WTC11 (cell line): ENCODE results near the gene TAF1B. TPM values are rescaled to one million over a fixed set of nuclear protein-coding genes. Genes with fewer than 3 reads are reported as not detected.
A peak's percentile ranks its signal among the peaks of the same experiment; 100 is the strongest.

Experiments
- ATAC-seq: fragments of 200-7000 bp; cut with Tn5 transposase; 2 replicates; pipeline ENCODE4 v1.10.0; 2021; ENCODE audit warnings: mild to moderate bottlenecking, moderate library complexity
- CTCF ChIA-PET: fragments of 300-600 bp; sonication (Branson Sonifier 250); formaldehyde crosslinking; loops from one replicate; lab custom pipeline; 2021; ENCODE audit warnings: antibody characterized with exemption; lab: Charles Lee
- POLR2A ChIA-PET: fragments of 350-600 bp; sonication (Branson Sonifier 250); formaldehyde crosslinking; loops from one replicate; lab custom pipeline; 2021; ENCODE audit warnings: antibody characterized with exemption; lab: Charles Lee
- DNase-seq: peaks from one replicate; pipeline ENCODE4 v3.0.0; 2021; ENCODE audit warnings: low spot score
- H3K27ac Mint-ChIP-seq: 2 replicates; pipeline ENCODE4 v1.8.0; 2021; ENCODE audit warnings: mixed read lengths
- H3K27me3 Mint-ChIP-seq: 2 replicates; pipeline ENCODE4 v1.8.0; 2021; ENCODE audit warnings: low read depth, mild to moderate bottlenecking, moderate library complexity, mixed read lengths
- H3K36me3 Mint-ChIP-seq: 2 replicates; pipeline ENCODE4 v1.8.0; 2021; ENCODE audit warnings: mixed read lengths
- H3K4me1 Mint-ChIP-seq: 2 replicates; pipeline ENCODE4 v1.8.0; 2022; ENCODE audit warnings: mixed read lengths
- H3K4me3 Mint-ChIP-seq: 2 replicates; pipeline ENCODE4 v1.8.0; 2021; ENCODE audit warnings: mild to moderate bottlenecking, moderate library complexity, mixed read lengths
- H3K9me3 Mint-ChIP-seq: 2 replicates; pipeline ENCODE4 v1.8.0; 2021; ENCODE audit warnings: mixed read lengths
- CBFB ChIP-seq: sonication (generic); formaldehyde crosslinking; IDR thresholded peaks from 2 replicates; pipeline ENCODE4 v1.8.1; 2022; ENCODE audit warnings: mild to moderate bottlenecking, low read depth, missing genetic modification reagents
- NR3C1 ChIP-seq: sonication (generic); formaldehyde crosslinking; conservative IDR thresholded peaks from 2 replicates; pipeline ENCODE4 v1.8.1; 2023; ENCODE audit warnings: low read depth, mild to moderate bottlenecking, missing genetic modification reagents
- SMAD3 ChIP-seq: sonication (generic); formaldehyde crosslinking; IDR thresholded peaks from 2 replicates; pipeline ENCODE4 v1.8.0; 2022; ENCODE audit warnings: missing genetic modification reagents, mild to moderate bottlenecking, borderline replicate concordance
- TEAD4 ChIP-seq: sonication (generic); formaldehyde crosslinking; IDR thresholded peaks from 2 replicates; pipeline ENCODE4 v1.8.0; 2022; ENCODE audit warnings: mild to moderate bottlenecking, missing genetic modification reagents
- TP53 ChIP-seq: sonication (generic); formaldehyde crosslinking; IDR thresholded peaks from 2 replicates; pipeline ENCODE4 v1.8.1; 2023; ENCODE audit warnings: mild to moderate bottlenecking, missing genetic modification reagents
- ZNF396 ChIP-seq: fragments of 250-450 bp; sonication (Bioruptor Pico); IDR thresholded peaks from 2 replicates; pipeline ENCODE4 v1.8.0; 2021; ENCODE audit warnings: mild to moderate bottlenecking, moderate library complexity, borderline replicate concordance
- ZNF423 ChIP-seq: fragments of 250-450 bp; sonication (Bioruptor Pico); IDR thresholded peaks from 2 replicates; pipeline ENCODE4 v2.1.2; 2022; ENCODE audit warnings: mild to moderate bottlenecking, moderate library complexity
- total RNA-seq: library from RNA; stranded (reverse); gene quantifications from 3 replicates; pipeline ENCODE4 v1.2.3, GENCODE V29; 2021
- TF ChIP-seq, protein P1 (sequence below): sonication (generic); formaldehyde crosslinking; IDR thresholded peaks from 2 replicates; pipeline ENCODE4 v1.8.1; 2022; ENCODE audit warnings: mild to moderate bottlenecking, moderate library complexity, missing genetic modification reagents
- TF ChIP-seq, protein P2 (sequence below): fragments of 250-450 bp; sonication (Bioruptor Pico); IDR thresholded peaks from 2 replicates; pipeline ENCODE4 v2.1.2; 2022; ENCODE audit warnings: mild to moderate bottlenecking, moderate library complexity
- TF ChIP-seq, protein P3 (sequence below): sonication (generic); formaldehyde crosslinking; IDR thresholded peaks from 2 replicates; pipeline ENCODE4 v1.8.1; 2022; ENCODE audit warnings: missing genetic modification reagents, borderline replicate concordance
- TF ChIP-seq, protein P4 (sequence below): sonication (generic); formaldehyde crosslinking; IDR thresholded peaks from 2 replicates; pipeline ENCODE4 v1.8.1; 2023; ENCODE audit warnings: mild to moderate bottlenecking, missing genetic modification reagents, borderline replicate concordance

The TAF1B gene
- total RNA-seq, 1 experiment from 2014 or later = 28.8 TPM

DNA sequence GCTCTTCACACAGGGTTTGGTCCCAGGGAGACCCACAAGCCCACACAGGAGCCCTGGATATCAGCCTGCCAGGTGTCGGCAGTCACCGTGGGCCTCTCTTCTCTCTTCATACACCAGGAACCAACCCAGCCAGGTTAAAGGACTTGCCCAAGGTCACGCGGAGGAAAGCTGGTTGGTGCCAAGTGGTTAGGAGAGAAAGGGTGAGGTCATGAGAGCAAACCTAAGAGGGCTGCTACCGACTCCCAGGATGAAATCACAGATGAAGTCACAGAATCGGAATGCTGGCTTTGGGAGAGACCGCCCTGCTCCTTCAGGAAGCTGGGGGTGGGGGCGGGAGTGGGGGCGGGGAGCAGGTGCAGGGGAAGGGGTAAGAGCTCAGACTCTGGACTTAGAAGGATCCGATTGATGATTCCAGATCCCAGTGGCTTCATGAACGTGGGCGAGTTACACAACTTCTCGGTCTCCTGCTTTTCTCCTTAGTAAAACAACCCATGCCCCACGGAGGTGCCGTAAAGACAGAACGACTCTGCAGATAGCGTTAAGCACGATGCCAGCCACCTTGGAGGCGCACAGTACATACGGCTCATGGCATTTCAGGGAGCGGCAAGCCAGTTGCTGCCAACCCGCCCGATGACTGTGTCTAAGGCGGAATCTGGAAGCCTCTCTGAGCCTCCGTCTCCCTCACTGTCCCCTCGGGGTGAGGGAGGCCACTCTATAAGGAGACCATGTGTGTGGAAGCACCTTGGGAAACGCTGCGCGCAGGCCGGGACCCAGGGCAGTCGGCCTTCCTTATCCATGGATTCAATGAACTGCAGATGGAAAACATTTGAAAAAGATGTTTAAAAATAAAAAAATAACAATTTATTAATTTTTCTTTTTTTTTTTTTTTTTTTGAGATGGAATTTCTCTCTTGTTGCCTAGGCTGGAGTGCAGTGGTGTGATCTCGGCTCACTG is 23.0 kb upstream of the TAF1B start:
- DNase-seq (no peak), ATAC-seq (peak; percentile 78)
- POLR2A ChIA-PET = no interaction called here
- Mint-ChIP-seq H3K27me3 (no peaks in the 10 kb centered on the region), H3K4me1 (peaks cover 6% of the 10 kb centered on the region), H3K9me3 (no peaks in the 10 kb centered on the region), H3K36me3 (no peaks in the 10 kb centered on the region), H3K4me3 (no peak overlapping the region), H3K27ac (peak overlapping the region; percentile 41; the same call in 1 of the 2 replicates)
- CTCF ChIA-PET = interaction anchor here (1.1 to 1.6 kb wide), 3 partner anchors 21 to 50 kb away, joined by 3 to 7 read pairs (median 4); no protein-coding TSS in a partner anchor
- TF ChIP-seq TP53 (CRISPR knock-in tag) = no peak
- TF ChIP-seq, protein P1, sequence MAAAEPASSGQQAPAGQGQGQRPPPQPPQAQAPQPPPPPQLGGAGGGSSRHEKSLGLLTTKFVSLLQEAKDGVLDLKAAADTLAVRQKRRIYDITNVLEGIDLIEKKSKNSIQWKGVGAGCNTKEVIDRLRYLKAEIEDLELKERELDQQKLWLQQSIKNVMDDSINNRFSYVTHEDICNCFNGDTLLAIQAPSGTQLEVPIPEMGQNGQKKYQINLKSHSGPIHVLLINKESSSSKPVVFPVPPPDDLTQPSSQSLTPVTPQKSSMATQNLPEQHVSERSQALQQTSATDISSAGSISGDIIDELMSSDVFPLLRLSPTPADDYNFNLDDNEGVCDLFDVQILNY = 0 out of 2 replicates have a peak, but pooled peaks have one; percentile 24

DNA sequence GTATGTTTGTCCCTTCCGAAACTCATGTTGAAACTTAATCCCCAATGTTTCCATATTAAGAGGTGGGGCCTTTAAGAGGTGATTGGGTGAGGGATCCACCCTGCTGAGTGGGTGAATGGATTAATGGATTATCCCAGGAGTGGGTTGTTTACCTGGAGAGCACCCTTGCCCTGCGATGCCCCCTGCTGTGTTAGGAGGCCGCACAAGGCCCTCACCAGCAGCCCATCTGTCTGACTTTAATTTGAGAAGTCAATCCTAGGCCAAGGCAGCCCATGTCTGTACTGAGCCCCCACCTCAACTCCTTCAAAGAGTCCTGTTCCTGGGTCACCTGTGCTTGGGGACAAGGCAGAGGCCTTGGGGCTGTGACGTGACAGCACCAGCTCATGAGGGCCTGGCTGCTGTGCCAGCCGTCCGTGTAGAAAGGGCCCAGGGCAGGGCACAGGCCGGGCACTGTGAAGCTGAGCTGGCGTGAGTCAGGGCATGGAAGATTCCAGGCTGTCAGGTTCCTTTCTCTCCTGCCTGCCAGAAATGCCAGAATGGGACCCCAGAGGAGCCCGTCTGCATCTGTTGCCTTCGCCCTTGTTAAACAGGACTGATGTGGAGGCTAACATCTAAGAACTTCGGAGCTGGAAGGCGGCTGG is 21.3 kb upstream of the TAF1B start:
- H3K9me3 Mint-ChIP-seq = no peaks in the 10 kb centered on the region
- CTCF ChIA-PET = interaction anchor here (0.7 kb wide), 1 partner anchor 162 kb away, joined by 3 read pairs; no protein-coding TSS in a partner anchor
- POLR2A ChIA-PET = no interaction called here

DNA sequence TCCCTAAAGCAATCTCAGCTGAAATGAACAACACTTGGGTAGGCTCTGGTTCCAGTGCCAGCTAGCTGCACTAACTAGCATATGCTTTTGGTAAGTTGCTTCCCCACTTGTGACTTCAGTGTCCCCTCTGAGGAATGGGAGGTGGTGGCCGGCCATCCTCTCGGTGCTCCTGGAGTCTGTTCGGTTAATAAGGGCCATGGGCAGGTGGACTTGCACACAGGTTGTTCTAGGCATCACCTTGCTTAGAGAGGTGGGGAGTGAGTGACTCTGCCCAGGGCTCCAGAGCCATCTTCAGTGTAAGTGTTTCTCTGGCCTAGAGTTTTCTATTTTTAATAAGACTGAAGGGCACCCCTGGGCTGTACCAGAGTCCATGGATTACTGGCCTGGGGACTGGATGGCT is 18.8 kb upstream of the TAF1B start:
- H3K4me3 Mint-ChIP-seq = no peak overlapping the region
- H3K27me3 Mint-ChIP-seq = no peaks in the 10 kb centered on the region
- no peak overlapping the region for H3K27ac Mint-ChIP-seq
- no peaks in the 10 kb centered on the region for H3K9me3 Mint-ChIP-seq
- DNase-seq = no peak
- ChIA-PET CTCF (no interaction called here), POLR2A (no interaction called here)
- H3K36me3 Mint-ChIP-seq = no peaks in the 10 kb centered on the region
- H3K4me1 Mint-ChIP-seq = peaks cover 6% of the 10 kb centered on the region
- TF ChIP-seq, protein P1 = no peak
- TF ChIP-seq TEAD4 (no peak), CBFB (CRISPR knock-in tag) (no peak), NR3C1 (CRISPR knock-in tag) (no peak), ZNF396 (CRISPR knock-in tag) (no peak)
- TF ChIP-seq, protein P2, sequence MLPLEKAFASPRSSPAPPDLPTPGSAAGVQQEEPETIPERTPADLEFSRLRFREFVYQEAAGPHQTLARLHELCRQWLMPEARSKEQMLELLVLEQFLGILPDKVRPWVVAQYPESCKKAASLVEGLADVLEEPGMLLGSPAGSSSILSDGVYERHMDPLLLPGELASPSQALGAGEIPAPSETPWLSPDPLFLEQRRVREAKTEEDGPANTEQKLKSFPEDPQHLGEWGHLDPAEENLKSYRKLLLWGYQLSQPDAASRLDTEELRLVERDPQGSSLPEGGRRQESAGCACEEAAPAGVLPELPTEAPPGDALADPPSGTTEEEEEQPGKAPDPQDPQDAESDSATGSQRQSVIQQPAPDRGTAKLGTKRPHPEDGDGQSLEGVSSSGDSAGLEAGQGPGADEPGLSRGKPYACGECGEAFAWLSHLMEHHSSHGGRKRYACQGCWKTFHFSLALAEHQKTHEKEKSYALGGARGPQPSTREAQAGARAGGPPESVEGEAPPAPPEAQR (CRISPR knock-in tag) = no peak
- TF ChIP-seq, protein P3, sequence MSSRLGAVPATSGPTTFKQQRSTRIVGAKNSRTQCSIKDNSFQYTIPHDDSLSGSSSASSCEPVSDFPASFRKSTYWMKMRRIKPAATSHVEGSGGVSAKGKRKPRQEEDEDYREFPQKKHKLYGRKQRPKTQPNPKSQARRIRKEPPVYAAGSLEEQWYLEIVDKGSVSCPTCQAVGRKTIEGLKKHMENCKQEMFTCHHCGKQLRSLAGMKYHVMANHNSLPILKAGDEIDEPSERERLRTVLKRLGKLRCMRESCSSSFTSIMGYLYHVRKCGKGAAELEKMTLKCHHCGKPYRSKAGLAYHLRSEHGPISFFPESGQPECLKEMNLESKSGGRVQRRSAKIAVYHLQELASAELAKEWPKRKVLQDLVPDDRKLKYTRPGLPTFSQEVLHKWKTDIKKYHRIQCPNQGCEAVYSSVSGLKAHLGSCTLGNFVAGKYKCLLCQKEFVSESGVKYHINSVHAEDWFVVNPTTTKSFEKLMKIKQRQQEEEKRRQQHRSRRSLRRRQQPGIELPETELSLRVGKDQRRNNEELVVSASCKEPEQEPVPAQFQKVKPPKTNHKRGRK (CRISPR knock-in tag) = no peak
- TF ChIP-seq, protein P4, sequence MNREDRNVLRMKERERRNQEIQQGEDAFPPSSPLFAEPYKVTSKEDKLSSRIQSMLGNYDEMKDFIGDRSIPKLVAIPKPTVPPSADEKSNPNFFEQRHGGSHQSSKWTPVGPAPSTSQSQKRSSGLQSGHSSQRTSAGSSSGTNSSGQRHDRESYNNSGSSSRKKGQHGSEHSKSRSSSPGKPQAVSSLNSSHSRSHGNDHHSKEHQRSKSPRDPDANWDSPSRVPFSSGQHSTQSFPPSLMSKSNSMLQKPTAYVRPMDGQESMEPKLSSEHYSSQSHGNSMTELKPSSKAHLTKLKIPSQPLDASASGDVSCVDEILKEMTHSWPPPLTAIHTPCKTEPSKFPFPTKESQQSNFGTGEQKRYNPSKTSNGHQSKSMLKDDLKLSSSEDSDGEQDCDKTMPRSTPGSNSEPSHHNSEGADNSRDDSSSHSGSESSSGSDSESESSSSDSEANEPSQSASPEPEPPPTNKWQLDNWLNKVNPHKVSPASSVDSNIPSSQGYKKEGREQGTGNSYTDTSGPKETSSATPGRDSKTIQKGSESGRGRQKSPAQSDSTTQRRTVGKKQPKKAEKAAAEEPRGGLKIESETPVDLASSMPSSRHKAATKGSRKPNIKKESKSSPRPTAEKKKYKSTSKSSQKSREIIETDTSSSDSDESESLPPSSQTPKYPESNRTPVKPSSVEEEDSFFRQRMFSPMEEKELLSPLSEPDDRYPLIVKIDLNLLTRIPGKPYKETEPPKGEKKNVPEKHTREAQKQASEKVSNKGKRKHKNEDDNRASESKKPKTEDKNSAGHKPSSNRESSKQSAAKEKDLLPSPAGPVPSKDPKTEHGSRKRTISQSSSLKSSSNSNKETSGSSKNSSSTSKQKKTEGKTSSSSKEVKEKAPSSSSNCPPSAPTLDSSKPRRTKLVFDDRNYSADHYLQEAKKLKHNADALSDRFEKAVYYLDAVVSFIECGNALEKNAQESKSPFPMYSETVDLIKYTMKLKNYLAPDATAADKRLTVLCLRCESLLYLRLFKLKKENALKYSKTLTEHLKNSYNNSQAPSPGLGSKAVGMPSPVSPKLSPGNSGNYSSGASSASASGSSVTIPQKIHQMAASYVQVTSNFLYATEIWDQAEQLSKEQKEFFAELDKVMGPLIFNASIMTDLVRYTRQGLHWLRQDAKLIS (CRISPR knock-in tag) = no peak
- no peak for ATAC-seq

More for the DNA sequence above, 21.3 kb upstream of the TAF1B start:
- Mint-ChIP-seq H3K27ac (no peak overlapping the region), H3K36me3 (no peaks in the 10 kb centered on the region), H3K4me3 (no peak overlapping the region), H3K4me1 (peaks cover 6% of the 10 kb centered on the region), H3K27me3 (no peaks in the 10 kb centered on the region)
- TF ChIP-seq SMAD3 (CRISPR knock-in tag) (no peak), ZNF423 (peak; percentile 84)
- ATAC-seq (no peak), DNase-seq (no peak)
